SU-DHL-6 (cell line): Measurements from ENCODE around the gene FBLN2.

ENCODE experiments used
- EZH2phosphoT487 ChIP-seq: fragments of 200-600 bp; sonication (generic), shearing (Covaris generic); conservative IDR thresholded peaks from 2 replicates; pipeline ENCODE4 v1.6.1; 2018; ENCODE audit warnings: mild to moderate bottlenecking, antibody characterized with exemption, low read length, moderate library complexity, mixed read lengths
- TF ChIP-seq, protein P1 (sequence below): fragments of 200-600 bp; sonication (generic); IDR thresholded peaks from one replicate; pipeline ENCODE4 v1.5.1; 2017; ENCODE audit warnings: antibody characterized with exemption, mild to moderate bottlenecking, low read length, moderate library complexity; ENCODE audit not compliant: insufficient read depth, poor library complexity, severe bottlenecking

DNA sequence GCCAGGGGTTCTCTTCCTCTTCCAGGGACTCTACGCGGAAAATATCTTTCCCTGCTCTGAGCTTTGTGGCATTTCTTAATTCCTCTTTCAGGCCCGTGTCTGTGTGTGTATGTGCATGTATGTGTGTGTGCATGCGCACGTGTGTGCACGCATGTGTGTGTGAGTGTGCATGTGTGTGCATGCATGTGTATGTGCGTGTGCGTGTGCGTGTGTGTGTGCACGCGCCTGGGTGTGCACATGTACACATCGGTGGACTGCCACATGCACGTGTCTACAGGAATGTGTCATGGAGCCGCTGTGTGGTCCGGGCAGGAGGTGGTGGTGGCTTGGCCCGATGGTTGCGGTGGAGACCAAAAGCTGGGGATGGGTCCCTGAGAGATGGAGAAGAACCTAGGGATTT is 133.0 kb downstream of the FBLN2 start:
- TF ChIP-seq, protein P1, sequence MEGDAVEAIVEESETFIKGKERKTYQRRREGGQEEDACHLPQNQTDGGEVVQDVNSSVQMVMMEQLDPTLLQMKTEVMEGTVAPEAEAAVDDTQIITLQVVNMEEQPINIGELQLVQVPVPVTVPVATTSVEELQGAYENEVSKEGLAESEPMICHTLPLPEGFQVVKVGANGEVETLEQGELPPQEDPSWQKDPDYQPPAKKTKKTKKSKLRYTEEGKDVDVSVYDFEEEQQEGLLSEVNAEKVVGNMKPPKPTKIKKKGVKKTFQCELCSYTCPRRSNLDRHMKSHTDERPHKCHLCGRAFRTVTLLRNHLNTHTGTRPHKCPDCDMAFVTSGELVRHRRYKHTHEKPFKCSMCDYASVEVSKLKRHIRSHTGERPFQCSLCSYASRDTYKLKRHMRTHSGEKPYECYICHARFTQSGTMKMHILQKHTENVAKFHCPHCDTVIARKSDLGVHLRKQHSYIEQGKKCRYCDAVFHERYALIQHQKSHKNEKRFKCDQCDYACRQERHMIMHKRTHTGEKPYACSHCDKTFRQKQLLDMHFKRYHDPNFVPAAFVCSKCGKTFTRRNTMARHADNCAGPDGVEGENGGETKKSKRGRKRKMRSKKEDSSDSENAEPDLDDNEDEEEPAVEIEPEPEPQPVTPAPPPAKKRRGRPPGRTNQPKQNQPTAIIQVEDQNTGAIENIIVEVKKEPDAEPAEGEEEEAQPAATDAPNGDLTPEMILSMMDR, result no peak
- TF ChIP-seq EZH2phosphoT487, result no peak
